Endothelial cell of umbilical vein (primary cell): Measurements from ENCODE around the gene IGFL1. TPM values are rescaled to one million over a fixed set of nuclear protein-coding genes. Genes with fewer than 3 reads are reported as not detected.

ENCODE experiments used
- BruUV-seq: library from RNA; stranded (reverse); fragments of 400-500 nt; replicated peaks from 2 replicates; lab custom pipeline; 2021; lab: Mats Ljungman, UMichigan
- CTCF ChIA-PET: fragments of 300-600, 350-600 bp; sonication (Branson Sonifier 250); formaldehyde crosslinking; loops from one replicate; lab custom pipeline; 2021; ENCODE audit warnings: antibody characterized with exemption, inconsistent platforms; lab: Charles Lee
- POLR2A ChIA-PET: fragments of 300-600, 350-600 bp; sonication (Branson Sonifier 250); formaldehyde crosslinking; loops from one replicate; lab custom pipeline; 2021; ENCODE audit warnings: antibody characterized with exemption, inconsistent platforms; lab: Charles Lee
- DNase-seq: peaks from one replicate; pipeline ENCODE4 v3.0.0-alpha.2; 2011; ENCODE audit warnings: low read depth, low spot score
- FAIRE-seq: peaks from 2 replicates; lab custom pipeline; 2011; peaks lifted over from hg19 to GRCh38; lab: Jason Lieb, UNC
- H2AFZ ChIP-seq: 2 replicates; pipeline ENCODE4 v1.6.0; 2012; ENCODE audit warnings: low read depth, low read length, control low read depth, inconsistent platforms
- H3K27ac ChIP-seq: 2 replicates; pipeline ENCODE4 v1.5.1; 2011; ENCODE audit warnings: low read depth, mild to moderate bottlenecking, control low read depth, low read length, moderate library complexity; ENCODE audit not compliant: insufficient read depth
- H3K27me3 ChIP-seq, 2 experiments: 2 replicates each; pipeline versions ENCODE4 v1.6.0 to v1.6.1; 2011; ENCODE audit warnings: low read length in 2 of 2, mixed read lengths in 1 of 2; ENCODE audit not compliant: control insufficient read depth in 2 of 2, insufficient read depth in 2 of 2
- H3K36me3 ChIP-seq, 2 experiments: 2 replicates in 1 of 2; 3 replicates in 1 of 2; pipeline ENCODE4 v1.5.1; 2011; ENCODE audit warnings: low read length in 2 of 2, mild to moderate bottlenecking in 1 of 2, moderate library complexity in 1 of 2; ENCODE audit not compliant: control insufficient read depth in 2 of 2, insufficient read depth in 2 of 2; ENCODE audit errors: extremely low read depth in 1 of 2
- H3K4me1 ChIP-seq: 3 replicates; pipeline ENCODE4 v1.5.1; 2011; ENCODE audit warnings: mild to moderate bottlenecking, low read length; ENCODE audit not compliant: control insufficient read depth, insufficient read depth; ENCODE audit errors: extremely low read depth
- H3K4me2 ChIP-seq: 2 replicates; pipeline ENCODE4 v1.6.1; 2011; ENCODE audit warnings: low read length, control low read depth, mixed read lengths; ENCODE audit not compliant: insufficient read depth
- H3K4me3 ChIP-seq, 3 experiments: fragments of 200-600 bp in 1 of 3; sonication (generic), shearing (Covaris generic) in 1 of 3; replicated peaks in 1 of 3; 2 replicates each; pipeline ENCODE4 v1.5.1; 2011 to 2016; ENCODE audit warnings: control low read depth in 3 of 3, low read length in 3 of 3, mild to moderate bottlenecking in 2 of 3, inconsistent platforms in 1 of 3, low read depth in 1 of 3, moderate library complexity in 1 of 3; ENCODE audit not compliant: insufficient read depth in 1 of 3
- H3K79me2 ChIP-seq: 2 replicates; pipeline ENCODE4 v1.6.0; 2012; ENCODE audit warnings: low read length, inconsistent platforms; ENCODE audit not compliant: control insufficient read depth, insufficient read depth
- H3K9ac ChIP-seq: replicated peaks from 2 replicates; pipeline ENCODE3; 2011; ENCODE audit warnings: low read length, control low read depth; ENCODE audit not compliant: insufficient read depth; ENCODE audit errors: extremely low read depth
- H3K9me1 ChIP-seq: replicated peaks from 3 replicates; pipeline ENCODE4 v1.6.0; 2011; ENCODE audit warnings: mild to moderate bottlenecking, low read length; ENCODE audit not compliant: control insufficient read depth, insufficient read depth; ENCODE audit errors: extremely low read depth
- H3K9me3 ChIP-seq: replicated peaks from 2 replicates; pipeline ENCODE4 v1.5.1; 2012; ENCODE audit warnings: low read length, inconsistent platforms; ENCODE audit not compliant: control insufficient read depth, insufficient read depth
- H4K20me1 ChIP-seq: replicated peaks from 2 replicates; pipeline ENCODE3; 2011; ENCODE audit warnings: mild to moderate bottlenecking, low read length; ENCODE audit not compliant: control insufficient read depth, insufficient read depth; ENCODE audit errors: extremely low read depth
- EZH2 ChIP-seq: IDR thresholded peaks from 2 replicates; pipeline ENCODE4 v1.6.1; 2012; ENCODE audit warnings: borderline replicate concordance, low read depth, mild to moderate bottlenecking, moderate library complexity, low read length, inconsistent platforms; ENCODE audit not compliant: severe bottlenecking
- FOS ChIP-seq: IDR thresholded peaks from 2 replicates; pipeline ENCODE4 v1.6.1; 2011; ENCODE audit warnings: mild to moderate bottlenecking, low read length, moderate library complexity, borderline replicate concordance; ENCODE audit not compliant: insufficient read depth
- GATA2 ChIP-seq: IDR thresholded peaks from 2 replicates; pipeline ENCODE4 v1.7.0; 2011; ENCODE audit warnings: low read depth, mild to moderate bottlenecking, moderate library complexity, mixed read lengths, low read length; ENCODE audit not compliant: insufficient read length, insufficient read depth
- JUN ChIP-seq: IDR thresholded peaks from 2 replicates; pipeline ENCODE4 v1.6.1; 2011; ENCODE audit warnings: borderline replicate concordance, low read depth; ENCODE audit not compliant: insufficient read length, insufficient read depth
- MAX ChIP-seq: IDR thresholded peaks from 2 replicates; pipeline ENCODE4 v1.6.1; 2011; ENCODE audit not compliant: insufficient read depth, insufficient read length
- MYC ChIP-seq: IDR thresholded peaks from one replicate; pipeline ENCODE4 v1.6.1; 2011; ENCODE audit warnings: mild to moderate bottlenecking, low read depth, low read length
- POLR2A ChIP-seq: IDR thresholded peaks from 2 replicates; pipeline ENCODE4 v1.6.1; 2012; ENCODE audit warnings: low read depth, mild to moderate bottlenecking, control low read depth, low read length
- POLR2AphosphoS5 ChIP-seq: IDR thresholded peaks from 2 replicates; pipeline ENCODE4 v1.6.1; 2012; ENCODE audit warnings: low read depth, mild to moderate bottlenecking, control low read depth, low read length, moderate library complexity; ENCODE audit not compliant: insufficient read depth
- dilution Hi-C: fragments of 300-500 bp; cut with MboI; formaldehyde crosslinking; loops from one replicate; pipeline ENCODE4 v1.15.0; 2019; ENCODE audit warnings: low sequenced_read_pairs; ENCODE audit not compliant: extremely low pct_ligation_motif_present
- intact Hi-C: fragments of 100-400 bp; cut with micrococcal nuclease; formaldehyde crosslinking; loops from one replicate; pipeline ENCODE4 v1.10.0; 2022
- polyA plus RNA-seq, 4 experiments: library from polyadenylated mRNA; depleted of rRNA in 3 of 4; stranded (reverse) in 3 of 4; unstranded in 1 of 4; fragments of >200 nt; gene quantifications; 2 replicates each; pipeline versions ENCODE4 v1.2.1 to v1.2.3, GENCODE V29; 2011 to 2012; ENCODE audit warnings: missing spikeins in 1 of 4
- total RNA-seq: library from RNA; stranded (reverse); gene quantifications from 2 replicates; pipeline ENCODE4 v1.2.3, GENCODE V29; 2021
- TF ChIP-seq, protein P1 (sequence below), 2 donors: IDR thresholded peaks; 1 replicate in 1 of 2; 2 replicates in 1 of 2; pipeline ENCODE4 v1.5.1; 2011; ENCODE audit warnings: low read length in 2 of 2, mild to moderate bottlenecking in 2 of 2, moderate library complexity in 2 of 2, control low read depth in 1 of 2, inconsistent platforms in 1 of 2, low read depth in 1 of 2; ENCODE audit not compliant: insufficient read depth in 1 of 2; ENCODE audit errors: extremely low read depth in 1 of 2

IGFL1 gene
- total and polyA plus RNA-seq, 2 donors (not counting 3 experiments of a cell fraction or from before 2014, with no cell fraction given) = not detected

DNA sequence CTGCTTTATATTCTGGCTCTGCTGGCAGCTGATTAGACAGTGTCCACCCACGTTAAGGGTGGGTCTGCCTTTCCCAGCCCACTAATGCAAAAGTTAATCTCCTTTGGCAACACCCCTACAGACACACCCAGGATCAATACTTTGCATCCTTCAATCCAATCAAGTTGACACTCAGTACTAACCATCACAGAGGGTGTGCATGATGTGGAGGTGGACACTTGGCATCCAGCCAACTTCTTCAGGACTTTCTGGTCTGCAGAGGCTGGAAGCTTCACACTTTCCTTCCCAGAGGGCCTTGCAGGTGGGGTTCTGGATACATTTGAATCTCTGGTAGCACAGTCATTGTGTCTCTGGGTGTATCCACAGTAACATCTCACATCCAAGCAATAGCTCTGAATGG is 18.9 kb upstream of the IGFL1 start:
- no peak overlapping the region for H3K4me3 ChIP-seq
- no peaks in the 10 kb centered on the region for H3K9me3 ChIP-seq
- no peak for TF ChIP-seq FOS
- TF ChIP-seq GATA2 = no peak
- no peak for TF ChIP-seq MYC
- no peak for TF ChIP-seq POLR2AphosphoS5
- no peak for TF ChIP-seq JUN
- H3K9ac ChIP-seq = no peak overlapping the region
- FAIRE-seq (peak; percentile 55), DNase-seq (no peak)
- H3K4me2 ChIP-seq = no peak overlapping the region
- H3K9me1 ChIP-seq = no peaks in the 10 kb centered on the region
- CTCF ChIA-PET = interaction anchor here (0.9 to 1.2 kb wide), 2 partner anchors 55 to 182 kb away, joined by 3 to 5 read pairs; no protein-coding TSS in a partner anchor
- no peak overlapping the region for H3K27ac ChIP-seq
- dilution Hi-C loops (no loop called here), intact Hi-C loops (loop anchor here (5.0 kb wide), 1 partner anchor 283 kb away; no protein-coding TSS in a partner anchor)
- POLR2A ChIA-PET = no interaction called here
- no peak overlapping the region for H2AFZ ChIP-seq
- H3K36me3 ChIP-seq = no peaks in the 10 kb centered on the region
- no peaks in the 10 kb centered on the region for H4K20me1 ChIP-seq
- H3K4me1 ChIP-seq = no peaks in the 10 kb centered on the region
- peaks cover 2 to 11% of the 10 kb centered on the region in 2 experiments for H3K27me3 ChIP-seq
- BruUV-seq = no TSS peak
- no peaks in the 10 kb centered on the region for H3K79me2 ChIP-seq

- intact Hi-C loops (loop anchor here (5.0 kb wide), 1 partner anchor 284 kb away; no protein-coding TSS in a partner anchor), dilution Hi-C loops (no loop called here)
- no TSS peak for BruUV-seq
- H3K9me1 ChIP-seq = no peaks in the 10 kb centered on the region
- ChIA-PET CTCF (interaction anchor here (0.9 to 1.2 kb wide), 2 partner anchors 54 to 183 kb away, joined by 3 to 5 read pairs; no protein-coding TSS in a partner anchor), POLR2A (no interaction called here)
- no peaks in the 10 kb centered on the region for H3K79me2 ChIP-seq
- peaks cover 2 to 11% of the 10 kb centered on the region in 2 experiments for H3K27me3 ChIP-seq
- no peak overlapping the region for H3K27ac ChIP-seq
- no peak for FAIRE-seq
- TF ChIP-seq MYC = no peak
- TF ChIP-seq GATA2 = no peak
- TF ChIP-seq POLR2AphosphoS5 = no peak
- no peak for TF ChIP-seq MAX
- TF ChIP-seq POLR2A = no peak
- no peak for TF ChIP-seq FOS
- TF ChIP-seq JUN = no peak
- TF ChIP-seq, protein P1, sequence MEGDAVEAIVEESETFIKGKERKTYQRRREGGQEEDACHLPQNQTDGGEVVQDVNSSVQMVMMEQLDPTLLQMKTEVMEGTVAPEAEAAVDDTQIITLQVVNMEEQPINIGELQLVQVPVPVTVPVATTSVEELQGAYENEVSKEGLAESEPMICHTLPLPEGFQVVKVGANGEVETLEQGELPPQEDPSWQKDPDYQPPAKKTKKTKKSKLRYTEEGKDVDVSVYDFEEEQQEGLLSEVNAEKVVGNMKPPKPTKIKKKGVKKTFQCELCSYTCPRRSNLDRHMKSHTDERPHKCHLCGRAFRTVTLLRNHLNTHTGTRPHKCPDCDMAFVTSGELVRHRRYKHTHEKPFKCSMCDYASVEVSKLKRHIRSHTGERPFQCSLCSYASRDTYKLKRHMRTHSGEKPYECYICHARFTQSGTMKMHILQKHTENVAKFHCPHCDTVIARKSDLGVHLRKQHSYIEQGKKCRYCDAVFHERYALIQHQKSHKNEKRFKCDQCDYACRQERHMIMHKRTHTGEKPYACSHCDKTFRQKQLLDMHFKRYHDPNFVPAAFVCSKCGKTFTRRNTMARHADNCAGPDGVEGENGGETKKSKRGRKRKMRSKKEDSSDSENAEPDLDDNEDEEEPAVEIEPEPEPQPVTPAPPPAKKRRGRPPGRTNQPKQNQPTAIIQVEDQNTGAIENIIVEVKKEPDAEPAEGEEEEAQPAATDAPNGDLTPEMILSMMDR (IDR thresholded peaks at IDR 0.05; ENCODE audit: extremely low read depth in 1 of 2, insufficient read depth in 1 of 2, low read depth in 1 of 2, low read length in 2 of 2) = no peak
- TF ChIP-seq EZH2 = no peak
- DNase-seq = peak; percentile 54
- H3K4me1 ChIP-seq = no peaks in the 10 kb centered on the region
- no peak overlapping the region for H3K4me2 ChIP-seq
- H3K9ac ChIP-seq = no peak overlapping the region
- no peaks in the 10 kb centered on the region for H3K9me3 ChIP-seq
- no peak overlapping the region for H2AFZ ChIP-seq
- H4K20me1 ChIP-seq = no peaks in the 10 kb centered on the region
- no peaks in the 10 kb centered on the region for H3K36me3 ChIP-seq
- no peak overlapping the region for H3K4me3 ChIP-seq
Observed at GRCh38 chr19:46211201-46211881, 18.2 kb upstream of the IGFL1 start.
